Prostate gland (tissue), 2 donors: ENCODE measurements around the gene DPM2.
A peak's percentile ranks its signal among the peaks of the same experiment; 100 is the strongest.

ENCODE experiments used
- CTCF ChIP-seq, 4 experiments: fragments of 200-600 bp in 2 of 4; fragments of 450-650 bp in 2 of 4; sonication (generic) in 2 of 4; IDR thresholded peaks; 1 replicate in 3 of 4; 2 replicates in 1 of 4; pipeline ENCODE4 v1.5.1; 2016 to 2019; ENCODE audit warnings: antibody characterized with exemption in 4 of 4, mild to moderate bottlenecking in 2 of 4, moderate library complexity in 2 of 4
- POLR2A ChIP-seq: fragments of 450-650 bp; IDR thresholded peaks from one replicate; pipeline ENCODE4 v1.6.1; 2016; ENCODE audit warnings: antibody characterized with exemption, mild to moderate bottlenecking
- POLR2AphosphoS5 ChIP-seq: sonication (generic); formaldehyde crosslinking; IDR thresholded peaks from one replicate; pipeline ENCODE4 v1.6.1; 2017; ENCODE audit warnings: antibody characterized with exemption

GRCh38 chr9:127930231-127931091, 7.2 kb downstream of the DPM2 start, which contains the start of gene PIP5KL1:
- peak; percentile 58 for TF ChIP-seq POLR2AphosphoS5
- TF ChIP-seq CTCF (IDR thresholded peaks at IDR 0.05): peak in 2 of 4 experiments; percentile 6 to 17
- TF ChIP-seq POLR2A: no peak
